Erythroblast (primary cell): ENCODE measurements around the gene SMIM13.

Source experiments
- GATA1 ChIP-seq: IDR thresholded peaks from 2 replicates; pipeline ENCODE4 v1.6.1; 2011; ENCODE audit warnings: low read depth, mild to moderate bottlenecking, control low read depth, low read length, moderate library complexity
- POLR2A ChIP-seq: IDR thresholded peaks from 2 replicates; pipeline ENCODE4 v1.6.1; 2011; ENCODE audit warnings: mild to moderate bottlenecking, low read length

GRCh38 chr6:11162262-11162661, 68.6 kb downstream of the SMIM13 start:
- TF ChIP-seq POLR2A (no peak), GATA1 (no peak)
